HG02973 (cell line): Measurements from ENCODE around the gene CLVS2.

Experiments
- ATAC-seq: cut with Tn5 transposase; IDR thresholded peaks from one replicate; pipeline ENCODE4 v1.9.1; 2021; ENCODE audit warnings: moderate library complexity; ENCODE audit not compliant: unreplicated experiment

Gene CLVS2

DNA sequence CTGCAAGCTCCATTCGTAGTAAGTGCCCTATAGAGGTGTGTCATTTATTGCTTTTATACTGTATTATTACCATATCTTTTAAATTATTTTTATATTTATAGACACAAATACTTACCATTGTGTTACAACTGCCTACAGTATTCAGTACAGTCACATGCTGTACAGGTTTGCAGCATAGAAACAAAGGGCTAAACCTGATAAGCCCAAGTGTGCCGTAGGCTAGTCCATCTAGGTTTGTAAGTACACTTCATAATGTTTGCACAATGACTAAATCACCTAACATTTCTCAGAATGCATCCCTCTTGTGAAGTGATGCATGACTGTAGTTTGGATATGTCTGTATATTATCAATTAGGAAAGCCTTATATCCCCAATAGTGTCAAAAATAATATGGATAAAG lies 122.8 kb downstream of the CLVS2 start:
- no peak for ATAC-seq
